ENCODE measurements around the gene HACD4.

The HACD4 gene

DNA sequence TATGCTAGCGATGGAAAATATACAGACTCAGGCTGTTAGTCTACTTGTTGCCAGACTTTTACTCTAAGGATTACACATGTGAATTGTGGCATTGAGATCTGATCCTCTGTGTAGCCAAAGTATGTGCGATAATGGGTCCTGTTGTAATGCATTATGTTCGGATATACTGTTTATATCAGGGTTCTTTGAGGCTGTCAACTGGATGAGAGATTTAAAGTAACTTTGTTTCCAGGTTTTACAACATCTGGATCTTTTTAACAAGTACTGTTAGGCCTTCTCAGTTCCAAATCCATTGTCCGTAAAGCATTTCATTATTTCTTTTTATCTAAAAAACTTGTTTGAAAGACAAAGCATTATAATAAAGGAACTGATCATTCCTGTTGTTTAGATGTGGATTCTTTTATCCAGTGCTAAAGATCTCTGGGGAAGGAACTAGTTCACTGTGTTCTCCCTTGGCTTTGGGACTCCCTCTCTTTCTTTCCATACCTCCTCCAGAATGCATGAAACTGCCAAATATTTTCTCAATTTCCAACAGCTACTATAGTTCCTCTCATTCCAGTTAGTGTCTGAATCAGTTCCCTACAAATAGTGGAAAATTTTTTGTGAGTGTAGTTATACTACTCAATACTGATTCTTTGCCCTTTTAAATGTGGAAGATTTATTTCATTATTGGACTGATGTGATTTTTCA, 68.8 kb downstream of the HACD4 start:
- DNase-seq: no peak

DNA sequence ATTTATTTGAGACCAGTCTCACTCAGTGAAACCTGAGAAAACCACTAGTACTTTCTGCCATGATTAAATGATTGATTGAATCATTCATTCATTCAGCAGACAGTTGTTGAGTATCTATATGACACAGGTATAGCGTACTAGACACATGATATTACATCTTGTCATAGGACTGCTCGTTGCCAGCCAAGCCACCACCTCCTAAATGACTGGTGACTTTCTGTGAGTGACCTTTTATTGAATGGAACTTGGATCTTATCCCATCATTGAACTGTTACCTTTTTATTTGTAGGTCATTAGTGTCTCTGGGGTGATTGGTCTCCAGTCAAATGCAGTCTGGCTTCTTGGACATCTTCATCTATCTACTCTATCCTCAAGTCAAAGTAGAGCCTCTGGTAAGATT, 80.7 kb downstream of the HACD4 start:
- DNase-seq: no peak
